Prostate gland (tissue), 2 donors: Measurements from ENCODE around the gene TBC1D2.

Experiments
- POLR2A ChIP-seq: fragments of 450-650 bp; IDR thresholded peaks from one replicate; pipeline ENCODE4 v1.6.1; 2016; ENCODE audit warnings: antibody characterized with exemption, mild to moderate bottlenecking
- TF ChIP-seq, protein P1 (sequence below), 4 experiments: fragments of 200-600 bp in 2 of 4; fragments of 450-650 bp in 2 of 4; sonication (generic) in 2 of 4; IDR thresholded peaks; 1 replicate in 3 of 4; 2 replicates in 1 of 4; pipeline ENCODE4 v1.5.1; 2016 to 2019; ENCODE audit warnings: antibody characterized with exemption in 4 of 4, mild to moderate bottlenecking in 2 of 4, moderate library complexity in 2 of 4

DNA sequence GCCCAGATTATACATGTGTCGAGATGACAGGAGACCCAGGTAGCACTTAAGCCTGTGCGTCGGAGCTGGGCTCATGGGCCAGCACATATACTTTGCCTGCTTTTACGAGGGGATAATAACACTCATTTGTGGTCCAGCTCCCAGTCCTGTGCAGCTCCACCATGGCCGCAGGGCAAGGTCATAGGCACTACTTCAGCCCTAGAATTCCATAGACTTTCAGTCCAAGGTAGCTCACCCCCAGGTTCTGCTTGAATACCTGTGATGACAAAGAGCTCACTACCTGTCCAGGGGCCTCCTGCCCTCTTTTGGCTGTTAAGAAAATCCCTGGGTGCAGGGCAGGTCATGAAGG lies 64.7 kb downstream of the TBC1D2 start:
- TF ChIP-seq, protein P1, sequence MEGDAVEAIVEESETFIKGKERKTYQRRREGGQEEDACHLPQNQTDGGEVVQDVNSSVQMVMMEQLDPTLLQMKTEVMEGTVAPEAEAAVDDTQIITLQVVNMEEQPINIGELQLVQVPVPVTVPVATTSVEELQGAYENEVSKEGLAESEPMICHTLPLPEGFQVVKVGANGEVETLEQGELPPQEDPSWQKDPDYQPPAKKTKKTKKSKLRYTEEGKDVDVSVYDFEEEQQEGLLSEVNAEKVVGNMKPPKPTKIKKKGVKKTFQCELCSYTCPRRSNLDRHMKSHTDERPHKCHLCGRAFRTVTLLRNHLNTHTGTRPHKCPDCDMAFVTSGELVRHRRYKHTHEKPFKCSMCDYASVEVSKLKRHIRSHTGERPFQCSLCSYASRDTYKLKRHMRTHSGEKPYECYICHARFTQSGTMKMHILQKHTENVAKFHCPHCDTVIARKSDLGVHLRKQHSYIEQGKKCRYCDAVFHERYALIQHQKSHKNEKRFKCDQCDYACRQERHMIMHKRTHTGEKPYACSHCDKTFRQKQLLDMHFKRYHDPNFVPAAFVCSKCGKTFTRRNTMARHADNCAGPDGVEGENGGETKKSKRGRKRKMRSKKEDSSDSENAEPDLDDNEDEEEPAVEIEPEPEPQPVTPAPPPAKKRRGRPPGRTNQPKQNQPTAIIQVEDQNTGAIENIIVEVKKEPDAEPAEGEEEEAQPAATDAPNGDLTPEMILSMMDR (IDR thresholded peaks at IDR 0.05): no peak
- no peak for TF ChIP-seq POLR2A
